COR-L47 (cell line): ENCODE results near the gene CEACAM8.
"Not testable (repeated sequence)": the region's sequence is repeated elsewhere in the genome, so short reads cannot be mapped to it uniquely, and the experiment has no call there.

ENCODE experiments used
- DNase-seq: peaks from one replicate; lab custom pipeline; 2025; lab: John Stamatoyannopoulos, UW

CEACAM8 gene

GRCh38 chr19:42594617-42595489 is at the start of gene CEACAM8:
Gene CEACAM8, minus strand, starts transcription at chr19:42594924. Its CDS starts 96 bp downstream, at chr19:42594828.
- no peak for DNase-seq

- DNase-seq = not testable (repeated sequence)
These were observed 44.8 kb upstream of the CEACAM8 start for GRCh38 chr19:42639324-42640092.

GRCh38 chr19:42635233-42635539 is 40.5 kb upstream of the CEACAM8 start:
- no peak for DNase-seq

- DNase-seq = no peak
These were observed 39.9 kb upstream of the CEACAM8 start for GRCh38 chr19:42634409-42635232.

- no peak for DNase-seq
These were observed 34.5 kb upstream of the CEACAM8 start for GRCh38 chr19:42629191-42629590.

- DNase-seq = no peak
These were observed 33.9 kb upstream of the CEACAM8 start for GRCh38 chr19:42628411-42629140.

- DNase-seq = no peak
These were observed 33.2 kb upstream of the CEACAM8 start for GRCh38 chr19:42627916-42628315.

- no peak for DNase-seq
These were observed 31.5 kb upstream of the CEACAM8 start for GRCh38 chr19:42626181-42626580.

GRCh38 chr19:42619271-42619670 is 24.5 kb upstream of the CEACAM8 start:
- no peak for DNase-seq

GRCh38 chr19:42613666-42614065 is 18.9 kb upstream of the CEACAM8 start:
- DNase-seq = no peak

- DNase-seq = not testable (repeated sequence)
These were observed 15.7 kb upstream of the CEACAM8 start for GRCh38 chr19:42610401-42610915.

- DNase-seq = peak; percentile 42
These were observed 12.1 kb upstream of the CEACAM8 start for GRCh38 chr19:42606660-42607351.

- no peak for DNase-seq
These were observed 7.2 kb upstream of the CEACAM8 start for GRCh38 chr19:42601811-42602443.

- DNase-seq = no peak
These were observed 1.8 kb upstream of the CEACAM8 start for GRCh38 chr19:42596391-42597072.

- no peak for DNase-seq
These were observed 937 bp upstream of the CEACAM8 start for GRCh38 chr19:42595550-42596172.

- DNase-seq = no peak
These were observed 4.9 kb downstream of the CEACAM8 start for GRCh38 chr19:42589792-42590191.

GRCh38 chr19:42584466-42584865 is 10.3 kb downstream of the CEACAM8 start:
- no peak for DNase-seq

- no peak for DNase-seq
These were observed 17.7 kb downstream of the CEACAM8 start for GRCh38 chr19:42577016-42577415.

- DNase-seq = no peak
These were observed 18.5 kb downstream of the CEACAM8 start for GRCh38 chr19:42576241-42576640.
